Kidney capillary endothelial cell (primary cell): ENCODE measurements around the gene TACR3.
"Not testable (repeated sequence)": the region's sequence is repeated elsewhere in the genome, so short reads cannot be mapped to it uniquely, and the experiment has no call there.

Experiments used
- DNase-seq: peaks from one replicate; pipeline ENCODE4 v3.0.0-alpha.2; 2018; ENCODE audit warnings: low spot score

TACR3 gene, protein sequence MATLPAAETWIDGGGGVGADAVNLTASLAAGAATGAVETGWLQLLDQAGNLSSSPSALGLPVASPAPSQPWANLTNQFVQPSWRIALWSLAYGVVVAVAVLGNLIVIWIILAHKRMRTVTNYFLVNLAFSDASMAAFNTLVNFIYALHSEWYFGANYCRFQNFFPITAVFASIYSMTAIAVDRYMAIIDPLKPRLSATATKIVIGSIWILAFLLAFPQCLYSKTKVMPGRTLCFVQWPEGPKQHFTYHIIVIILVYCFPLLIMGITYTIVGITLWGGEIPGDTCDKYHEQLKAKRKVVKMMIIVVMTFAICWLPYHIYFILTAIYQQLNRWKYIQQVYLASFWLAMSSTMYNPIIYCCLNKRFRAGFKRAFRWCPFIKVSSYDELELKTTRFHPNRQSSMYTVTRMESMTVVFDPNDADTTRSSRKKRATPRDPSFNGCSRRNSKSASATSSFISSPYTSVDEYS

GRCh38 chr4:103719830-103720207, at the start of gene TACR3:
Gene TACR3, minus strand, starts transcription at chr4:103719985. Its CDS starts 310 bp downstream, at chr4:103719675.
- no peak for DNase-seq

- DNase-seq, result no peak
Observed at GRCh38 chr4:103757631-103758030, 37.8 kb upstream of the TACR3 start.

DNA sequence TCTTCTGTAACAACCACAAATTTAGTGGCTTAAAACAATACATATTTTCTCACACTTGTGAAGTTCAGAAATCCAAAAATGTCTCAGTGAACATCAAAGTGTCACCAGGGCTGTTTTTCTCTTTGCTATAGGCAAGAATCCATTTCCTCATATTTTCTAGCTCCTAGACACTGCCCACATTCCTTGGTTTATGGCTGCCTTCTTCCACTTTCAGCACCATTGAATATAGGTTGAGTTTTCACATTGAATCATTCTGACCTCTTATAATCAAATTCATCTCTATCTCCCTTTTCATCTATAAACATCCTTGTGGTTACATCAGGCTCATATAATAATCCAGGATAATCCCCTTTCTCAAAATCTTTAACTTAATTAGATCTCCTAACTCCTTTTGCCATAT, 37.0 kb upstream of the TACR3 start:
- no peak for DNase-seq

DNA sequence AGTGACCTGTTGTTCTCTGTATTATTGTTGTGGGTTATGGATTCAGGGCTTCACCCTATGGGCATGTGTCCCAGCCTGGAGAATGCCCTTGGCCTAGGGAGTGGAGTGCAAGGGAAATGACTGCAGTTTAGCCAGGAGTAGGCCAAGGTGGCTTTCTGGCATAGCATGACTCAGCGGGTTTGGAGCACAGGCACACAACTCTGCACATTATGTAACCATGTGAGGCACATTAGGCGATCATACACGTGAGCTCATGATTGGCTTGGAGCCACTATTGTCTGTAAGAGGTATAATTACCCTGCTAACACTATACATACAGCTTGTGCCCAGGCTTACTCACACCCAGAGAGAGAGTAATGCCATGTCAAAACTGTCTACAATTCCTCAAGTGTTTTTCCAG, 35.1 kb upstream of the TACR3 start:
- no peak for DNase-seq

GRCh38 chr4:103753868-103754653, 34.3 kb upstream of the TACR3 start:
- DNase-seq, result no peak

GRCh38 chr4:103723150-103723549, 3.4 kb upstream of the TACR3 start:
- DNase-seq, result not testable (repeated sequence)

- DNase-seq, result no peak
Observed at GRCh38 chr4:103721251-103721650, 1.5 kb upstream of the TACR3 start.

GRCh38 chr4:103720661-103721060, 876 bp upstream of the TACR3 start:
- no peak for DNase-seq

DNA sequence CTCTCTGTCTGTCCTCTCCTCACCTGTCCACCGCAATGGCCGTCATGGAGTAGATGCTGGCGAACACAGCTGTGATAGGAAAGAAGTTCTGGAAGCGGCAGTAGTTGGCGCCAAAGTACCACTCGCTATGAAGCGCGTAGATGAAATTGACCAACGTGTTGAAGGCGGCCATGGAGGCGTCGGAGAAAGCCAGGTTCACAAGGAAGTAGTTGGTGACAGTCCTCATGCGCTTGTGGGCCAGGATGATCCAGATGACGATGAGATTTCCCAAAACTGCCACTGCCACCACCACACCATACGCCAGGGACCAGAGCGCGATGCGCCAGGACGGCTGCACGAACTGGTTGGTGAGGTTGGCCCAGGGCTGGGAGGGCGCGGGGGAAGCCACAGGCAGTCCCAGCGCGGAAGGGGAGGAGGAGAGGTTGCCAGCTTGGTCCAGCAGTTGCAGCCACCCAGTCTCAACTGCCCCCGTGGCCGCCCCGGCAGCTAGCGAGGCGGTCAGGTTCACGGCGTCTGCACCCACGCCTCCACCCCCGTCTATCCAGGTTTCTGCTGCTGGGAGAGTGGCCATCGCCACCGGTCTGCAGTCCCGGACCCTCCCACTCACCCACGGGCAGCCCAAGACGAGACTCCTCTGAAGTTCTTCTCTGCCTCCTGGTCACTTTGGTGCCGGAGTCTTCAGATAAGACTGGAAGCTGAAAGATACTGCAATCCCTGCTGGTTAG, 518 bp downstream of the TACR3 start:
- no peak for DNase-seq

GRCh38 chr4:103692615-103693014, 27.2 kb downstream of the TACR3 start:
- no peak for DNase-seq

GRCh38 chr4:103673983-103674382, 45.8 kb downstream of the TACR3 start:
- DNase-seq, result peak; percentile 1

- not testable (repeated sequence) for DNase-seq
Observed at GRCh38 chr4:103666764-103667163, 53.0 kb downstream of the TACR3 start.

DNA sequence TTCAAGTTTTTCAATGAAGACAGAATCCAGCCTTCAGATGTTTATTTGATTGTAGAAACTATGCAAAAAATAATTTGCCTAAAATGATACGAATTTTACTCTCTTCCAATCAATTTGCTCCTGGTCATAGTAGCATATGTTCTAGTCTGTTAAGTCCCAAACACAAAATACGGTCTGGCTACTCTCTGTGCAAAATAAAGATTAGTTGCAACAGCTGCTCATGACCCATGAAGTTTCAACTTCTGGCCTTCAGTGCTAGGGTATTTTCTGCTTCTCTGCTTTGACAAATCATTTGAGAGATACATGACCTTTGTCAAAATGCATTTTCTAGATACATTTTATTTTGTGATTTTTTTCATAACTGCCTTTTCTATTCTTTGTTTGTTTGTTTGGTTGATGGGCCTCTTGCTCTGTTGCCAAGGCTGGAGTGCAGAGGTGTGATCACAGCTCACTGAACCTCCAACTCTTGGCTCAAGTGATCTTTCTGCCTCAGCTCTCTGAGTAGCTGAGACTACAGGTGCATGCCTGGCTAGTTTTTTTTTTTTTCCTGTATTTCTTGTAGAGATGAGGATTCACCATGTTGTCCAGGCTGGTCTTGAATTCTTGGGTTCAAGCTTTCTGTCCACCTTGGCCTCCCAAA, 55.2 kb downstream of the TACR3 start:
- no peak for DNase-seq

DNA sequence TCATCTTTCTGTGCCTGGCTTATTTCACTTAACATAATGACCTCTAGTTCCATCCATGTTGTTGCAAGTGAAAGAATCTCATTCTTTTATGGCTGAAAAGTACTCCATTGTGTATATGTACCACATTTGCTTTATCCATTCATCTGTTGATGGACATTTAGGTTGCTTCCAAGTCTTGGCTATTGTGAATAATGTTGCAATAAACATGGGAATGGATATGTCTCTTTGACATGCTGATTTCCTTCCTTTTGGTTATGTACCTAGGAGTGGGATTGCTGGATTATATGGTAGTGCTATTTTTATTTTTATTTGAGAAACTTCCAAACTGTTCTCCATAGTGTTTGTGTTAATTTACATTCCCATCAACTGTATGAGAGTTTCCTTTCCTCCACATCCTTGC, 71.2 kb downstream of the TACR3 start:
- DNase-seq, result no peak

DNA sequence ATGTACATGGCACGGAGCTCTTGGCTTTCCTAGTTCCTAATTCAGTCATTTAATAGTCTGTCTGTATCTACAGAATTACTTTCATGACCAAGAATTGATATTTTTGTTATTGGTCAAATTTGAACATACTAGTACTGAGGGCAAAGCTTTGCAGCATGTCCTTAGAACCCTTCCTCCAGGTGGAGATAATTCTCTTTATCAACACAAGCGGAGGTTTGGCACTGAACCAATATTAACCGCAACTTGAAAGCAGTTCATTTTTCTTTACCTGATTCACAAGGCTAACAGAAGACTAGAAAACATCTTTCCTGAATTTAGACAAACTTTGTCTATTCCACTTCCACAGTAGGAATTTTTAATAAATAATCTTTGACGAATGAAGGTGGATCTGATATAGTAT, 73.8 kb downstream of the TACR3 start:
- no peak for DNase-seq

- DNase-seq, result no peak
Observed at GRCh38 chr4:103634236-103634635, 85.5 kb downstream of the TACR3 start.

DNA sequence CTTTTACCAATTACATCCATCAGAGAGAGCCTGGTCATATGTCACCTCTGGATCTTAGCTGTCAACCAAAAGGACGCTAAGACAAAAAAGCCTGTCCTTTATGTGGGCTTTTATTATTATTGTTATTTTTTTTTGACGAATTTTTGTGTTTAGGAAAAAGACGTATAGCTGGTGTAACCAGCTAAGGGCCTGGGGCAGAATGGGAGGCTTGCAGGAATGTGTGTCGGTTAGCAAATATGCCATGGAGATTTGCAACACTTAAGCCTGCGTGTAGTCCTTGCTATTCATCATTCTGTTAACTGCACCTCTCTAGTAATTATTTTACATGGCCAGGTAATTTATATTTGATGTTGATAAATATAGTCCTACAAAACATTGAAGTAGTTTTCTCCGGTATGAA, 93.5 kb downstream of the TACR3 start:
- no peak for DNase-seq

GRCh38 chr4:103591841-103592240, 127.9 kb downstream of the TACR3 start:
- DNase-seq, result no peak

DNA sequence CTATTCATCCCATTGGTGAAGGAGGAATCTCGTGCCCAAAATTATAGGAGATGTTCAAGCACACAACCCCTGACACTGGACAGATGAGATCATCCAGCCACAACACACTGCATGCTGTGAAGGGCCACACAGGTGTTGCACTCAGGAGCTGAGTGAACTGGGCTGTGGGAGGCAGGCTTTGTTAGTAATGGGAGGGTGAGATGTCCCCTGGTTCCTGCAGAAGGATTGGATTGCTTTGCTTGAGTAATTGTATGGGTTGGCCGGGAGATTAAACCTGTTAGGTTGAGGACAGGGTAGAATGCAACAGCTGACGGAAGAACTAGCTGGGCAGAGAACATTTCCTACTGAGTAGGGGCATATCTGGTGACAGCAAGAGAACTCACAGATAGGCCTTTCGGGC, 152.2 kb downstream of the TACR3 start:
- no peak for DNase-seq

DNA sequence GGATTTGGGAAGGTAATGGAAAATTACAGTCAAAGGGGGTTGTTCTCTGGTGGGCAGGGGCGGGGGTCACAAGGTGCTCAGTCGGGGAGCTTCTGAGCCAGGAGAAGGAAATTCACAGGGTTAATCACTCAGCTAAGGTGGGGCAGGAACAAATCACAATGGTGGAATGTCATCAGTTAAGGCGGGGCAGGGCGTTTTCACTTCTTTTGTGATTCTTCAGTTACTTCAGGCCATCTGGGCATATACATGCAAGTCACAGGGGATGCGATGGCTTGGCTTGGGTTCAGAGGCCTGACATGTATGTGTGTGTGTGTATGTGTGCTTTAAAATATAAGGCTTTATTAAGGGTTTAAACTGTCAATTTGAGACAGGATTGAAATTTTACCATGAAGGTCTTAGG, 160.6 kb downstream of the TACR3 start:
- DNase-seq, result not testable (repeated sequence)
